NCI-H1105 treated with DMSO at 0.1 percent for 48 hours (cell line): ENCODE data around the gene NEMP2.

ENCODE experiments used
- DNase-seq: peaks from one replicate; lab custom pipeline; 2025; lab: John Stamatoyannopoulos, UW

Gene NEMP2

GRCh38 chr2:190457256-190457655, 77.3 kb downstream of the NEMP2 start:
- no peak for DNase-seq

GRCh38 chr2:190456833-190457232, 77.7 kb downstream of the NEMP2 start:
- no peak for DNase-seq

GRCh38 chr2:190455358-190456095, 79.0 kb downstream of the NEMP2 start:
- DNase-seq: no peak

- no peak for DNase-seq
Observed at GRCh38 chr2:190454795-190455194, 79.7 kb downstream of the NEMP2 start.
